ENCODE measurements around the gene PPP1R3D.

- no peak for TF ChIP-seq CTCF (IDR thresholded peaks at IDR 0.05)
- TF ChIP-seq POLR2A (IDR thresholded peaks at IDR 0.05), result no peak
Measured at GRCh38 chr20:59903621-59904020, 36.5 kb downstream of the PPP1R3D start.

All from thyroid gland (tissue), 4 donors.